Cardiac atrium fibroblast (primary cell): ENCODE results near the gene C1D. TPM values are rescaled to one million over a fixed set of nuclear protein-coding genes. Genes with fewer than 3 reads are reported as not detected.

Experiments used
- total RNA-seq: library from RNA; depleted of rRNA; stranded (reverse); fragments of >200 nt; gene quantifications from 2 replicates; pipeline ENCODE4 v1.2.3, GENCODE V29; 2015

The C1D gene, protein sequence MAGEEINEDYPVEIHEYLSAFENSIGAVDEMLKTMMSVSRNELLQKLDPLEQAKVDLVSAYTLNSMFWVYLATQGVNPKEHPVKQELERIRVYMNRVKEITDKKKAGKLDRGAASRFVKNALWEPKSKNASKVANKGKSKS
- 17.0 and 19.5 TPM in 2 replicates for total RNA-seq

DNA sequence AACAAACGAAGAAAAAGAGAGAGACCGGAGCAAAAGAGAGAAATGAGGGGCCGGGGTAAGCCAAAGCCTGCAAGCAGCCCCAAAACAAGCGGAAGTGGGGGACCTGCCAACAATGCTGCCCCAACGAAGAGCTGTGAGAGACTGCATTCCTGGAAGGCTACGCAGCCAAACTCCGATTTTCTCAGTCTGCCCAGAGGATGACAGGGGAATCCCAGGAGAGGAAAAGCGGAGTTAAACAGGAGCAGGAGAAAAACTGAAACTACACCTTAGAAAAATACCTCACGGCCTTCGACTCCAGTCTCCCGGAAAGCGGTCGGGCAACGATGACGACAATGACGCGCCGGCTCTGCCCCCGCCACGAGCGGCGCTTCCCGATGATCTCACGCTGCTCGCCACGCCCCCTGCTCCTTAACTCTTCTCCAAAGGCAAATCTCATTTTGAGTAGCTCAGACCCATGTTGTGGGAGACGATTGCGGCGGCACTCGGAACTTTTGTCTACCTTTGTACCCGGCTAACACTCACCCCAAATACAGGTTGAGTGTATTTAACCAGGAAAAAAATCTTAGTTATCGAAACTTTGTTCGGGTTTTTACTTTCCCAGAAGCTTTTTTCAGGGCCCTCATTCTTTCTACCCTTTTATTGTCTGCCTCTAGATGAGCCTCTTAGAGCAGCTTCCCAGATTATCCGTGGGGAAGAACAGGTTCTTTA is at the start of gene C1D:
Gene C1D, minus strand, starts transcription at position 325 of the 708 bp plus-strand sequence. CDS start 15,694 bp downstream, outside the sequence.

Other genes starting within 250 kb of the C1D start
- gene PNO1, start 94.9 kb upstream of the C1D start, total RNA-seq: 15.3 and 22.5 TPM in 2 replicates
- 19.3 and 22.0 TPM in 2 replicates for gene PPP3R1, start 189.5 kb upstream of the C1D start, total RNA-seq